ENCODE measurements around the gene ATP8A2. TPM values are rescaled to one million over a fixed set of nuclear protein-coding genes. Genes with fewer than 3 reads are reported as not detected.
"Not testable (repeated sequence)": the region's sequence is repeated elsewhere in the genome, so short reads cannot be mapped to it uniquely, and the experiment has no call there.

ATP8A2 gene
- total RNA-seq, 4 donors from 2014 or later, result not detected

GRCh38 chr13:25541434-25542123 lies 169.8 kb downstream of the ATP8A2 start:
- no peaks in the 10 kb centered on the region for H3K4me1 ChIP-seq
- H3K4me3 ChIP-seq, result no peak overlapping the region
- intact Hi-C loops (cut with DNase I; ENCODE audit: low total_unique reads), result no loop called here
- in situ Hi-C loops (cut with MboI; ENCODE audit: low sequenced_read_pairs in 4 of 4), result no loop called here
- no peak overlapping the region for H3K27ac ChIP-seq
- no peaks in the 10 kb centered on the region for H3K9me3 ChIP-seq
- ATAC-seq (no peak), DNase-seq (no peak)
- H3K36me3 ChIP-seq, result no peaks in the 10 kb centered on the region
- TF ChIP-seq POLR2A (IDR thresholded peaks at IDR 0.05) (no peak), CTCF (IDR thresholded peaks at IDR 0.05 in 4 of 5, conservative IDR thresholded peaks at IDR 0.05 in 1 of 5) (no peak)
- H3K27me3 ChIP-seq, result no peaks in the 10 kb centered on the region

GRCh38 chr13:25548991-25549390 lies 177.2 kb downstream of the ATP8A2 start:
- in situ Hi-C loops (cut with MboI; ENCODE audit: low sequenced_read_pairs in 4 of 4); H3K4me1 ChIP-seq; H3K4me3 ChIP-seq; H3K9me3 ChIP-seq; ATAC-seq; DNase-seq; intact Hi-C loops (cut with DNase I; ENCODE audit: low total_unique reads); H3K27me3 ChIP-seq; H3K27ac ChIP-seq; H3K36me3 ChIP-seq: not testable (repeated sequence)

GRCh38 chr13:25561812-25562211 lies 190.0 kb downstream of the ATP8A2 start:
- ATAC-seq (no peak), DNase-seq (no peak)
- Histone ChIP-seq H3K9me3 (no peaks in the 10 kb centered on the region), H3K4me1 (no peaks in the 10 kb centered on the region), H3K36me3 (no peaks in the 10 kb centered on the region), H3K27ac (no peak overlapping the region), H3K27me3 (no peaks in the 10 kb centered on the region), H3K4me3 (no peak overlapping the region)
- intact Hi-C loops (cut with DNase I; ENCODE audit: low total_unique reads) (no loop called here), in situ Hi-C loops (cut with MboI; ENCODE audit: low sequenced_read_pairs in 4 of 4) (no loop called here)
- no peak for TF ChIP-seq POLR2A (IDR thresholded peaks at IDR 0.05)
- no peak for TF ChIP-seq CTCF (IDR thresholded peaks at IDR 0.05 in 4 of 5, conservative IDR thresholded peaks at IDR 0.05 in 1 of 5)

- TF ChIP-seq CTCF (IDR thresholded peaks at IDR 0.05 in 4 of 5, conservative IDR thresholded peaks at IDR 0.05 in 1 of 5), result no peak
- TF ChIP-seq POLR2A (IDR thresholded peaks at IDR 0.05), result no peak
- Histone ChIP-seq H3K27ac (no peak overlapping the region), H3K36me3 (no peaks in the 10 kb centered on the region), H3K27me3 (peaks cover 0 to 2% (median 0%) of the 10 kb centered on the region in 3 donors), H3K4me1 (no peaks in the 10 kb centered on the region), H3K9me3 (no peaks in the 10 kb centered on the region), H3K4me3 (no peak overlapping the region)
- no peak for ATAC-seq
- intact Hi-C loops (cut with DNase I; ENCODE audit: low total_unique reads) (loop anchor here (10.0 kb wide), 1 partner anchor 145 kb away; no protein-coding TSS in a partner anchor), in situ Hi-C loops (cut with MboI; ENCODE audit: low sequenced_read_pairs in 4 of 4) (loop anchor here (5.0 kb wide), 2 partner anchors 492 to 497 kb away; no protein-coding TSS in a partner anchor)
- DNase-seq, result no peak
Measured at GRCh38 chr13:25570185-25570584, 198.4 kb downstream of the ATP8A2 start.

GRCh38 chr13:25571237-25571636 lies 199.5 kb downstream of the ATP8A2 start:
- TF ChIP-seq CTCF (IDR thresholded peaks at IDR 0.05 in 4 of 5, conservative IDR thresholded peaks at IDR 0.05 in 1 of 5) (no peak), POLR2A (IDR thresholded peaks at IDR 0.05) (no peak)
- intact Hi-C loops (cut with DNase I; ENCODE audit: low total_unique reads) (loop anchor here (10.0 kb wide), 1 partner anchor 144 kb away; no protein-coding TSS in a partner anchor), in situ Hi-C loops (cut with MboI; ENCODE audit: low sequenced_read_pairs in 4 of 4) (loop anchor here (5.0 kb wide), 2 partner anchors 491 to 496 kb away; no protein-coding TSS in a partner anchor)
- Histone ChIP-seq H3K4me1 (no peaks in the 10 kb centered on the region), H3K36me3 (no peaks in the 10 kb centered on the region), H3K4me3 (no peak overlapping the region), H3K27me3 (peaks cover 0 to 2% (median 0%) of the 10 kb centered on the region in 3 donors), H3K9me3 (no peaks in the 10 kb centered on the region), H3K27ac (no peak overlapping the region)
- no peak for ATAC-seq
- no peak for DNase-seq

- not testable (repeated sequence) for H3K36me3 ChIP-seq, DNase-seq, H3K27ac ChIP-seq, H3K4me1 ChIP-seq, H3K4me3 ChIP-seq, H3K9me3 ChIP-seq, H3K27me3 ChIP-seq, ATAC-seq
- intact Hi-C loops (cut with DNase I; ENCODE audit: low total_unique reads), result loop anchor here (10.0 kb wide), 1 partner anchor 143 kb away; no protein-coding TSS in a partner anchor
- in situ Hi-C loops (cut with MboI; ENCODE audit: low sequenced_read_pairs in 4 of 4), result loop anchor here (5.0 kb wide), 2 partner anchors 490 to 495 kb away; no protein-coding TSS in a partner anchor
Measured at GRCh38 chr13:25572171-25572570, 200.4 kb downstream of the ATP8A2 start.
